H1 (cell line): Measurements from ENCODE around the gene GRXCR2. TPM values are rescaled to one million over a fixed set of nuclear protein-coding genes. Genes with fewer than 3 reads are reported as not detected.

ENCODE experiments used
- CTCF ChIA-PET: fragments of 300-600 bp; sonication (Branson Sonifier 250); formaldehyde crosslinking; loops from one replicate; lab custom pipeline; 2021; ENCODE audit not compliant: partially characterized antibody; lab: Charles Lee
- POLR2A ChIA-PET: fragments of 300-600 bp; sonication (Branson Sonifier 250); formaldehyde crosslinking; loops from one replicate; lab custom pipeline; 2021; ENCODE audit warnings: inconsistent platforms; ENCODE audit not compliant: partially characterized antibody; lab: Charles Lee
- DNase-seq, 2 experiments: peaks; one replicate each; pipeline versions ENCODE4 v3.0.0 to v3.0.0-alpha.2; 2010 to 2022; ENCODE audit warnings: low spot score in 2 of 2, low read depth in 1 of 2, mixed read lengths in 1 of 2
- FAIRE-seq: peaks from 2 replicates; lab custom pipeline; 2011; peaks lifted over from hg19 to GRCh38; lab: Jason Lieb, UNC
- H2AFZ ChIP-seq: 2 replicates; pipeline ENCODE4 v1.8.1; 2012; ENCODE audit warnings: low read length, inconsistent platforms
- H2AK5ac ChIP-seq: 2 replicates; pipeline ENCODE4 v1.6.1; 2013; ENCODE audit warnings: low read depth, low read length
- H2BK120ac ChIP-seq: replicated peaks from 2 replicates; pipeline ENCODE3; 2013; ENCODE audit warnings: low read depth, low read length, inconsistent platforms
- H2BK12ac ChIP-seq: 2 replicates; pipeline ENCODE4 v1.6.1; 2013; ENCODE audit warnings: low read depth, low read length
- H2BK15ac ChIP-seq: 2 replicates; pipeline ENCODE4 v1.6.1; 2013; ENCODE audit warnings: low read length
- H2BK20ac ChIP-seq: 2 replicates; pipeline ENCODE4 v1.6.1; 2013; ENCODE audit warnings: low read length
- H2BK5ac ChIP-seq: 2 replicates; pipeline ENCODE4 v1.6.1; 2013; ENCODE audit warnings: low read depth, low read length
- H3K14ac ChIP-seq: 2 replicates; pipeline ENCODE4 v1.6.1; 2013; ENCODE audit warnings: inconsistent platforms; ENCODE audit not compliant: insufficient read length
- H3K18ac ChIP-seq: 2 replicates; pipeline ENCODE4 v1.6.1; 2013; ENCODE audit warnings: low read length; ENCODE audit errors: extremely low read depth
- H3K23ac ChIP-seq: 2 replicates; pipeline ENCODE4 v1.6.1; 2013; ENCODE audit warnings: inconsistent platforms; ENCODE audit not compliant: insufficient read length
- H3K23me2 ChIP-seq: 2 replicates; pipeline ENCODE4 v1.6.1; 2013; ENCODE audit warnings: low read depth, low read length
- H3K27ac ChIP-seq: 2 replicates; pipeline ENCODE4 v1.6.1; 2011; ENCODE audit warnings: low read depth, low read length, inconsistent platforms
- H3K27me3 ChIP-seq, 4 experiments: replicated peaks in 1 of 4; 1 replicate in 1 of 4; 2 replicates in 3 of 4; pipeline versions ENCODE4 v1.6.1 to v1.8.1; 2011 to 2013; ENCODE audit warnings: low read length in 3 of 4, mild to moderate bottlenecking in 3 of 4, inconsistent platforms in 2 of 4, mixed read lengths in 2 of 4, moderate library complexity in 1 of 4; ENCODE audit not compliant: control insufficient read depth in 3 of 4, insufficient read depth in 3 of 4; ENCODE audit errors: extremely low read depth in 1 of 4
- H3K36me3 ChIP-seq, 4 experiments: 2 replicates each; pipeline versions ENCODE4 v1.6.1 to v1.8.1; 2011 to 2013; ENCODE audit warnings: mild to moderate bottlenecking in 4 of 4, low read length in 3 of 4, moderate library complexity in 2 of 4, control low read depth in 1 of 4, inconsistent platforms in 1 of 4; ENCODE audit not compliant: insufficient read depth in 4 of 4, control insufficient read depth in 2 of 4
- H3K4ac ChIP-seq: replicated peaks from 2 replicates; pipeline ENCODE3; 2013; ENCODE audit warnings: low read length, low read depth, mixed read lengths, inconsistent platforms; ENCODE audit not compliant: insufficient read length
- H3K4me1 ChIP-seq, 4 experiments: replicated peaks in 1 of 4; 1 replicate in 1 of 4; 2 replicates in 3 of 4; pipeline versions ENCODE4 v1.6.1 to v1.8.1; 2011 to 2013; ENCODE audit warnings: low read length in 3 of 4, inconsistent platforms in 2 of 4, mixed read lengths in 1 of 4; ENCODE audit not compliant: insufficient read depth in 4 of 4, control insufficient read depth in 3 of 4
- H3K4me2 ChIP-seq, 2 experiments: 2 replicates each; pipeline versions ENCODE4 v1.6.1 to v1.8.1; 2011 to 2013; ENCODE audit warnings: low read depth in 2 of 2, low read length in 2 of 2, control low read depth in 1 of 2, inconsistent platforms in 1 of 2, mild to moderate bottlenecking in 1 of 2; ENCODE audit not compliant: insufficient read depth in 1 of 2
- H3K4me3 ChIP-seq, 4 experiments: fragments of 200-600, 300-600 bp in 1 of 4; sonication (generic), shearing (Covaris generic), sonication (Bioruptor Twin) in 1 of 4; 2 replicates each; pipeline versions ENCODE4 v1.5.1 to v1.8.1; 2011 to 2016; ENCODE audit warnings: low read length in 4 of 4, low read depth in 3 of 4, control low read depth in 2 of 4, inconsistent platforms in 2 of 4, mild to moderate bottlenecking in 2 of 4, mixed read lengths in 1 of 4, moderate library complexity in 1 of 4; ENCODE audit not compliant: insufficient read depth in 2 of 4; ENCODE audit errors: extremely low read depth in 1 of 4
- H3K56ac ChIP-seq: replicated peaks from 2 replicates; pipeline ENCODE3; 2013; ENCODE audit warnings: low read depth, mild to moderate bottlenecking, mixed read lengths, low read length, inconsistent platforms; ENCODE audit not compliant: insufficient read length
- H3K79me1 ChIP-seq: 2 replicates; pipeline ENCODE4 v1.6.1; 2013; ENCODE audit warnings: low read depth, low read length, control low read depth
- H3K79me2 ChIP-seq, 2 experiments: 2 replicates each; pipeline versions ENCODE4 v1.6.1 to v1.8.1; 2012 to 2013; ENCODE audit warnings: low read length in 2 of 2, mild to moderate bottlenecking in 2 of 2, inconsistent platforms in 1 of 2; ENCODE audit not compliant: insufficient read depth in 2 of 2, control insufficient read depth in 1 of 2
- H3K9ac ChIP-seq, 4 experiments: replicated peaks in 1 of 4; 1 replicate in 1 of 4; 2 replicates in 3 of 4; pipeline versions ENCODE4 v1.6.1 to v1.8.1; 2011 to 2013; ENCODE audit warnings: low read depth in 3 of 4, low read length in 3 of 4, control low read depth in 2 of 4, mild to moderate bottlenecking in 2 of 4, moderate library complexity in 2 of 4, inconsistent platforms in 1 of 4; ENCODE audit errors: extremely low read depth in 1 of 4
- H3K9me3 ChIP-seq, 2 experiments: 2 replicates each; pipeline versions ENCODE4 v1.6.1 to v1.8.1; 2012 to 2013; ENCODE audit warnings: mild to moderate bottlenecking in 2 of 2, moderate library complexity in 2 of 2, control low read depth in 1 of 2, inconsistent platforms in 1 of 2, low read depth in 1 of 2, low read length in 1 of 2, mixed read lengths in 1 of 2; ENCODE audit not compliant: insufficient read depth in 2 of 2
- H4K20me1 ChIP-seq, 2 experiments: replicated peaks in 1 of 2; 2 replicates each; pipeline versions ENCODE3 to v1.8.1; 2011 to 2013; ENCODE audit warnings: inconsistent platforms in 2 of 2, low read length in 2 of 2, mild to moderate bottlenecking in 1 of 2; ENCODE audit not compliant: insufficient read depth in 2 of 2, control insufficient read depth in 1 of 2
- H4K5ac ChIP-seq: 2 replicates; pipeline ENCODE4 v1.6.1; 2013; ENCODE audit warnings: low read length, low read depth, mixed read lengths, inconsistent platforms; ENCODE audit not compliant: insufficient read length
- H4K8ac ChIP-seq: 2 replicates; pipeline ENCODE4 v1.8.0; 2013; ENCODE audit warnings: mild to moderate bottlenecking, moderate library complexity, low read length, inconsistent platforms; ENCODE audit not compliant: insufficient read depth; ENCODE audit errors: extremely low read depth
- H4K91ac ChIP-seq: replicated peaks from 2 replicates; pipeline ENCODE3; 2013; ENCODE audit warnings: low read length, mixed read lengths, inconsistent platforms; ENCODE audit not compliant: insufficient read length
- KDM4A ChIP-seq: IDR thresholded peaks from one replicate; pipeline ENCODE4 v1.7.1; 2012; ENCODE audit warnings: low read depth, mild to moderate bottlenecking, moderate library complexity, low read length, inconsistent platforms; ENCODE audit not compliant: severe bottlenecking
- KDM5A ChIP-seq: fragments of 200-600 bp; IDR thresholded peaks from 2 replicates; pipeline ENCODE4 v1.7.1; 2012; ENCODE audit warnings: mild to moderate bottlenecking, low read length, inconsistent platforms, mixed read lengths
- SP1 ChIP-seq: IDR thresholded peaks from 2 replicates; pipeline ENCODE4 v1.6.1; 2011; ENCODE audit warnings: low read depth, low read length
- WGBS, 2 experiments: shearing (Covaris generic) in 1 of 2; methylation state at CpG; one replicate each; pipeline versions ENCODE4 v1.1.6 to v1.1.7; 2013 to 2015; ENCODE audit warnings: low lambda C conversion rate in 2 of 2, mixed read lengths in 2 of 2, inconsistent platforms in 1 of 2, low coverage in 1 of 2, missing lambda C conversion rate in 1 of 2; ENCODE audit not compliant: insufficient replicate concordance in 2 of 2, insufficient coverage in 1 of 2, insufficient read length in 1 of 2; ENCODE audit errors: extremely low coverage in 1 of 2, missing lambda C conversion rate in 1 of 2; 5-methylcytosine and 5-hydroxymethylcytosine counted together
- polyA plus RNA-seq, 7 experiments: library from polyadenylated mRNA; depleted of rRNA in 3 of 7; stranded (reverse) in 5 of 7; unstranded in 2 of 7; fragments of >200 nt in 5 of 7; fragments of 200-250 nt in 2 of 7; gene quantifications; 1 replicate in 5 of 7; 2 replicates in 1 of 7; 4 replicates in 1 of 7; pipeline versions ENCODE4 v1.2.1 to v1.2.3, GENCODE V29; 2011 to 2013; ENCODE audit warnings: missing spikeins in 2 of 7, mixed read lengths in 2 of 7
- total RNA-seq: library from RNA; stranded (reverse); fragmentation: NEBNext Ultra II Directional; extraction: Animal tissue kit (Norgen Biotek cat#: 25700); gene quantifications from 2 replicates; pipeline ENCODE4 v1.2.1, GENCODE V29; 2021

GRXCR2 gene
- total and polyA plus RNA-seq, 2 of the 8 experiments (the other 6 are each of a cell fraction or from before 2014, with no cell fraction given), result not detected

GRCh38 chr5:145887217-145887616 is 14.4 kb upstream of the GRXCR2 start:
- H3K36me3 ChIP-seq, result no peaks in the 10 kb centered on the region
- H2BK12ac ChIP-seq, result no peak overlapping the region
- ChIA-PET POLR2A (no interaction called here), CTCF (interaction anchor here (0.7 to 5.8 kb wide), 36 partner anchors 10 to 1683 kb away, joined by 3 to 49 read pairs (median 6); partner anchors contain the start of genes GRXCR2 and PRELID2)
- no peak overlapping the region for H2BK5ac ChIP-seq
- no peak overlapping the region for H3K18ac ChIP-seq
- H3K27ac ChIP-seq, result no peak overlapping the region
- no peak for FAIRE-seq
- H3K27me3 ChIP-seq, result no peaks in the 10 kb centered on the region
- no peaks in the 10 kb centered on the region for H3K79me1 ChIP-seq
- H3K9ac ChIP-seq, result no peak overlapping the region
- H3K79me2 ChIP-seq, result no peaks in the 10 kb centered on the region
- no peak overlapping the region for H3K4ac ChIP-seq
- no peaks in the 10 kb centered on the region for H3K23me2 ChIP-seq
- no peak overlapping the region for H2BK20ac ChIP-seq
- no peak overlapping the region for H3K4me2 ChIP-seq
- H4K20me1 ChIP-seq, result no peaks in the 10 kb centered on the region
- H3K56ac ChIP-seq, result no peak overlapping the region
- 94% methylated on average over 3 of the region's 3 CpGs; no CpG with 5 or more reads in 1 of the 2 experiments for WGBS, 2 experiments
- H3K23ac ChIP-seq, result no peak overlapping the region
- peaks cover 7 to 9% of the 10 kb centered on the region in 2 experiments; a peak in 3 of 4 replicates for H3K9me3 ChIP-seq
- H4K5ac ChIP-seq, result no peak overlapping the region
- no peak for DNase-seq
- H2AFZ ChIP-seq, result no peak overlapping the region
- H2BK120ac ChIP-seq, result no peak overlapping the region
- H3K4me1 ChIP-seq, result peaks cover 0 to 2% (median 0%) of the 10 kb centered on the region in 4 experiments; a peak in 1 of 7 replicates
- no peak overlapping the region for H3K14ac ChIP-seq
- H4K91ac ChIP-seq, result no peak overlapping the region
- H4K8ac ChIP-seq, result no peak overlapping the region
- TF ChIP-seq KDM5A (no peak), SP1 (no peak), KDM4A (no peak)
- no peak overlapping the region for H2BK15ac ChIP-seq
- H2AK5ac ChIP-seq, result no peak overlapping the region
- no peak overlapping the region for H3K4me3 ChIP-seq
